Spleen (tissue), 13 donors: ENCODE results near the gene PSIP1. TPM values are rescaled to one million over a fixed set of nuclear protein-coding genes. Genes with fewer than 3 reads are reported as not detected.

Experiments used
- DNase-seq: peaks from one replicate; pipeline ENCODE4 v3.0.0-alpha.2; 2020
- H3K27ac ChIP-seq, 8 donors: fragments of 200-600 bp; sonication (generic) in 7 of 8; 1 replicate in 4 of 8; 2 replicates in 4 of 8; pipeline versions ENCODE4 v1.5.0 to v1.8.0; 2016 to 2021; ENCODE audit warnings: inconsistent platforms in 4 of 8, mild to moderate bottlenecking in 4 of 8, moderate library complexity in 1 of 8
- H3K27me3 ChIP-seq, 7 donors: fragments of 200-600 bp; sonication (generic) in 6 of 7; replicated peaks in 1 of 7; 1 replicate in 4 of 7; 2 replicates in 3 of 7; pipeline versions ENCODE4 v1.5.0 to v1.8.0; 2016 to 2021; ENCODE audit warnings: inconsistent platforms in 3 of 7, mild to moderate bottlenecking in 1 of 7
- H3K36me3 ChIP-seq, 6 donors: fragments of 200-600 bp; sonication (generic) in 5 of 6; 1 replicate in 4 of 6; 2 replicates in 2 of 6; pipeline versions ENCODE4 v1.5.0 to v1.8.0; 2016 to 2021; ENCODE audit warnings: inconsistent platforms in 2 of 6
- H3K4me1 ChIP-seq, 6 donors: fragments of 200-600 bp; sonication (generic) in 5 of 6; 1 replicate in 3 of 6; 2 replicates in 3 of 6; pipeline versions ENCODE4 v1.5.0 to v1.8.0; 2016 to 2021; ENCODE audit warnings: inconsistent platforms in 3 of 6
- H3K4me3 ChIP-seq, 8 donors: fragments of 200-600 bp; sonication (generic) in 7 of 8; 1 replicate in 4 of 8; 2 replicates in 4 of 8; pipeline versions ENCODE4 v1.5.0 to v1.8.0; 2016 to 2021; ENCODE audit warnings: inconsistent platforms in 4 of 8, mild to moderate bottlenecking in 4 of 8, moderate library complexity in 2 of 8
- H3K9me3 ChIP-seq, 8 donors: fragments of 200-600 bp; sonication (generic) in 7 of 8; 1 replicate in 4 of 8; 2 replicates in 4 of 8; pipeline versions ENCODE4 v1.5.0 to v1.8.0; 2016 to 2021; ENCODE audit warnings: inconsistent platforms in 4 of 8
- CTCF ChIP-seq, 11 experiments: fragments of 200-600 bp in 7 of 11; fragments of 450-650 bp in 4 of 11; sonication (generic) in 4 of 11; IDR thresholded peaks in 8 of 11; conservative IDR thresholded peaks in 3 of 11; 1 replicate in 7 of 11; 2 replicates in 4 of 11; pipeline versions ENCODE4 v1.4.0 to v1.8.0; 2016 to 2021; ENCODE audit warnings: antibody characterized with exemption in 11 of 11, inconsistent platforms in 4 of 11, mild to moderate bottlenecking in 1 of 11
- POLR2A ChIP-seq, 3 donors: fragments of 450-650 bp; IDR thresholded peaks; one replicate each; pipeline ENCODE4 v1.5.1; 2017; ENCODE audit warnings: antibody characterized with exemption in 3 of 3, mild to moderate bottlenecking in 1 of 3
- POLR2AphosphoS5 ChIP-seq, 3 donors: sonication (generic); formaldehyde crosslinking; IDR thresholded peaks; one replicate each; pipeline ENCODE4 v1.5.1; 2017; ENCODE audit warnings: antibody characterized with exemption in 3 of 3
- WGBS, 5 donors: extraction: QIAGEN DNeasy Blood & Tissue Kit in 3 of 5; methylation state at CpG; one replicate each; pipeline versions ENCODE4 v1.1.5 to v1.1.7; 2013 to 2018; 5-methylcytosine and 5-hydroxymethylcytosine counted together
- intact Hi-C: fragments of 100-400 bp; cut with DNase I; formaldehyde crosslinking; loops from one replicate; pipeline ENCODE4 v1.15.0; 2023; ENCODE audit warnings: low total_unique reads
- long read RNA-seq, 2 donors: transcript quantifications; one replicate each; lab custom pipeline, GENCODE V29; 2026
- polyA plus RNA-seq, 3 donors: library from polyadenylated mRNA; stranded (reverse); fragments of 200-250 nt; gene quantifications; one replicate each; pipeline ENCODE4 v1.2.1, GENCODE V29; 2013
- total RNA-seq, 7 donors: library from RNA; depleted of rRNA in 3 of 7; stranded (reverse); fragments of >200 nt in 3 of 7; fragmentation: NEBNext Ultra II Directional in 4 of 7; extraction: Animal tissue kit (Norgen Biotek cat#: 25700) in 4 of 7; gene quantifications; one replicate each; pipeline versions ENCODE4 v1.1.0 to v1.2.1, GENCODE V29; 2016 to 2021
- donor health status: healthy with polysubstance abuse.
- donor health status: DM: no; HTN: no; CAD: no; lungs with moderate emphysema.
- donor health status: DM: no; HTN: no; CAD: no.
- donor health status: Bipolar disorder and iron deficiency.
- donor health status: healthy.
- donor health status: DM: no; HTN: no; CAD: no.
- donor health status: DM: yes; HTN: yes; CAD: no.

Gene PSIP1
- 100 to 1,000 TPM in 2 of 7 donors, 10 to 100 TPM in 5; 55.5 to 121 (median 66.0) TPM for total RNA-seq
- 10 to 100 TPM; 38.1 to 52.0 (median 44.6) TPM for polyA plus RNA-seq
- long read RNA-seq, donor 1, partial matches to known transcripts = 5 of 14 reads
- long read RNA-seq, donor 1, other reads (novel, unspliced or antisense) = 0 of 14 reads
- long read RNA-seq, donor 2, partial matches to known transcripts = 0 of 6 reads
- long read RNA-seq, donor 2, other reads (novel, unspliced or antisense) = 0 of 6 reads

DNA sequence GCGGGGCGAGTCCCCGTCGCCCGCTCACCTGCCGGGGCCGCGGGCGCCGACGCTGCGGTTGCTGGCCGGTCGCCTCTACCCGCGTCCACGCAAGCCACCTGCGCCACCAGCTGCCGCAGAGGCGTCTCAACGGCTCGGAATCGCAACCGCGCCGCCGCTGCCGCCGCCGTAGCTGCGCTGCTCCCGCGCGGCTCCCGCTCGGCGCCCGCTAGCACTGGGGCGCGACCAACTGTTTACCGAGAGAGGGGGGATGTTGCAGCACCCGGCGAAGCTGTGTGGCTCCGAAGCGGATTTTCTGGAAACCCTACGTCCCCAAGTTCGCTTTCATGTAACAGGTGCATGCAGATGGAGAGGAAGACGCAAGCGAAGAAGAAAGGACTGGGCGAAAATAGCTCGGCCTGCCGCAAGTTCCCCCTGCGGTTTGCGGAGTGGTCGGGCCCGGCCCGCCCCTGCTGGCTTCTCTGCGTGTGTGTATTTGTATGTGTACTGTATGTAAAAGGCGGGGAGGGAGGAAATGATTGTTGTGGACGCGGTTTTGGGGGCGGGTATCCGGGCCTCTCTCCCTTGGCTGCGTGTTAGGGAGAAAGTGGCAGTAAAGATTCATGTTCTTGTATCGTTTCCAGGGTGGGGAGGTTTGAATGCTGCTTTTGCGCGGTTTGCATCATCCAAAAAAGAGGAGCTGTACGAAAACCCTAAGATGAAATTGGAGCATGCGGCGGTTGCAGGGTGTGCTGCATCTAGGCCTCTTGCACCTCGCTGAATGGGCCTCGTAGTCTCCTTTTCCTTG, at the start of gene PSIP1:
Gene PSIP1, minus strand, starts transcription at position 182 of the 787 bp plus-strand sequence. CDS start 782 bp downstream, outside the sequence.
- DNase-seq = peak; percentile 95
- Histone ChIP-seq H3K4me3 (peak within 1 kb of the TSS; percentile 82 to 100 (median 96)), H3K9me3 (no peaks in the 10 kb centered on the region), H3K4me1 (peaks cover 10 to 70% (median 41%) of the 10 kb centered on the region in 6 donors), H3K27me3 (no peaks in the 10 kb centered on the region), H3K36me3 (peaks cover 0 to 30% (median 13%) of the 10 kb centered on the region in 6 donors), H3K27ac (peak within 1 kb of the TSS; percentile 93 to 99 (median 96))
- intact Hi-C loops = no loop called here
- TF ChIP-seq POLR2AphosphoS5 (IDR thresholded peaks at IDR 0.05) (peak; percentile 89 to 93 (median 93)), CTCF (IDR thresholded peaks at IDR 0.05 in 8 of 11, conservative IDR thresholded peaks at IDR 0.05 in 3 of 11) (peak in 6 of 11 experiments; percentile 4 to 54 (median 41)), POLR2A (IDR thresholded peaks at IDR 0.05) (peak in 2 of 3 donors; percentile 13 to 59)
- 0 to 1% (median 1%) methylated on average over 26 to 72 of the region's 72 CpGs for WGBS, 5 donors

DNA sequence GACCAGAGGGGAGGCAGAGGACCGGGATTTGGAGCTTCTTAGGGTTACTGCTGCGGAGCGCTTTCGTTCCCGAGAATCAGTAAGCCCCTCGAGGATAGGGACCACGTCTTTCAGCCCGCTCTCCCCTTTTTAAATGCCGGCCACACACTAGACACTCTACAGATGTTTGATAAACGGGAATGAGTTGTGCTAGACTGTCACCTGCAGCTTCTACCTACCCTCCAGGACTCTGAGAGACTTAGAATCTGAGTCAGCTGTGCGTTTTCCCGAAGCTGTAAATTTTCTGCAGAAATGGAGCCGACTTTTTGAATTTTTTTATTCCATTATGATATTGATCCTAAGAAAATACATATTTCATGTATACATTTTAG, 42.7 kb upstream of the PSIP1 start:
- Histone ChIP-seq H3K4me1 (peaks cover 3 to 28% (median 10%) of the 10 kb centered on the region in 6 donors), H3K27ac (peak overlapping the region in 7 of 8 donors; percentile 9 to 83 (median 74)), H3K9me3 (no peaks in the 10 kb centered on the region), H3K27me3 (no peaks in the 10 kb centered on the region), H3K36me3 (no peaks in the 10 kb centered on the region), H3K4me3 (peak overlapping the region; percentile 58 to 85 (median 72))
- 1% methylated on average over 11 to 13 of the region's 13 CpGs for WGBS, 5 donors
- no peak for TF ChIP-seq CTCF (IDR thresholded peaks at IDR 0.05 in 8 of 11, conservative IDR thresholded peaks at IDR 0.05 in 3 of 11)
- TF ChIP-seq POLR2AphosphoS5 (IDR thresholded peaks at IDR 0.05) = no peak
- no peak for TF ChIP-seq POLR2A (IDR thresholded peaks at IDR 0.05)
- DNase-seq = no peak
- intact Hi-C loops = no loop called here

DNA sequence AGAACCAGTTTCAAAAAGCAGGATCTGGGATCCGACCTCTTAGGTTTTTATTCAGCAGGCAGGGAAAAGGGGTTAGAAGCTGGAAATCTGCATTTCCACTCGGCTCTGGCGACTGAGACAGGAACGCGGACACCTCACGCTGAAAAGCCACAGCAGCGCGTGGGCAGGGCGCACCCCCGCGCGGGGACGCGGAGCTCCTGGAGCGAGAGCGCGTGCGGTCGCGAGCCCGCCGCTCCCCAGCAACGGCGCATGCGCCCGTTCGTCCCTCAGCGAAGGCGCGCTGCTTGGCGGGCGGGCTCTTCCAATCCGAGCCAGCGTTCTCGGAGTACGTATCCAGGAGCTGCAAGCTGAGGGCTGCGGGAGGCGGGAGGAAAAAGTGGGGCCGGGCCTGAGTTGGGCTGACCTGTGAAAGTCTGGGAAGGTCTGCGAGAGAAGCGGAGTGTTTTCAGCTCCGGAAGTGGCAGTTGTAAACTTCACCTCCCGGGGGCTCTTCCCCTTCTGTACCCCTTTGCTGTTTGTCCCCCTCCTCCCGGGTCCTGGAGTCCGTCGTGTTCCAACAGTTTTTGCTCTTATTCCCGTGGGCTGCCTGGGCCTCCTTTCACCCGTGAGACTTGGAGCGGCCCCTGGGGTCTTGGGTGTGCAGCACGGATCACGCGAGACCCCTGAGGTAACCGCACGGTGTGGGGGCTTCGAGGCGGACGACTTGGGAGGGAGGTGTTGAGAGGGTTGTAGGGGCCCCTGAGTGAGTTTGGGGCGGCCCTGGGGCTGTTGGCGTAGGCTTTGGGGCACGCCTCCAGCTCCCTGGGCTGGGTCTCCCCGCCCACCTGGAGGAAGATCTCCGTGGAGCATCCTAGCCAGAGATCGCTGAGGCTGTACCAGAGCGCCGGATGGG, 42.1 kb upstream of the PSIP1 start, which contains the start of gene CCDC171:
Gene CCDC171, plus strand, starts transcription at position 408 of the 892 bp plus-strand sequence. CDS start 11,046 bp downstream, outside the sequence.
- H3K36me3 ChIP-seq = no peaks in the 10 kb centered on the region
- no peak for TF ChIP-seq CTCF (IDR thresholded peaks at IDR 0.05 in 8 of 11, conservative IDR thresholded peaks at IDR 0.05 in 3 of 11)
- TF ChIP-seq POLR2AphosphoS5 (IDR thresholded peaks at IDR 0.05) = peak; percentile 79 to 92 (median 85)
- TF ChIP-seq POLR2A (IDR thresholded peaks at IDR 0.05) = peak in 1 of 3 donors; percentile 9
- H3K27ac ChIP-seq = peak within 1 kb of the TSS; percentile 9 to 83 (median 73)
- H3K27me3 ChIP-seq = no peaks in the 10 kb centered on the region
- intact Hi-C loops = no loop called here
- DNase-seq = peak; percentile 96
- H3K4me1 ChIP-seq = peaks cover 3 to 28% (median 10%) of the 10 kb centered on the region in 6 donors
- H3K9me3 ChIP-seq = no peaks in the 10 kb centered on the region
- WGBS, 5 donors = 0 to 1% (median 0%) methylated on average over 40 to 65 of the region's 65 CpGs
- peak within 1 kb of the TSS; percentile 58 to 85 (median 72) for H3K4me3 ChIP-seq
